Measurements from ENCODE around the gene NR6A1. TPM values are rescaled to one million over a fixed set of nuclear protein-coding genes. Genes with fewer than 3 reads are reported as not detected.

Gene NR6A1
- total and polyA plus RNA-seq, 5 donors: 0.57 to 1.9 (median 0.91) TPM

- intact Hi-C loops (cut with DNase I): no loop called here
- 78% methylated on average over 9 of the region's 9 CpGs for WGBS
- H3K4me3 ChIP-seq (ENCODE audit: low read length): no peak overlapping the region
- H3K27ac ChIP-seq (ENCODE audit: low read length): no peak overlapping the region
- no peak for ATAC-seq
- no peaks in the 10 kb centered on the region for H3K27me3 ChIP-seq (ENCODE audit: control insufficient read depth, insufficient read depth)
- H3K9me3 ChIP-seq (ENCODE audit: control insufficient read depth, low read length): no peaks in the 10 kb centered on the region
- H3K4me1 ChIP-seq (ENCODE audit: control insufficient read depth, insufficient read depth, low read length): no peaks in the 10 kb centered on the region
- DNase-seq: peak in 1 of 3 donors; percentile 43
These were observed 299.4 kb downstream of the NR6A1 start for GRCh38 chr9:124471761-124472160.

- 76% methylated on average over 7 of the region's 7 CpGs for WGBS
- intact Hi-C loops (cut with DNase I): no loop called here
- Histone ChIP-seq H3K9me3 (ENCODE audit: control insufficient read depth, low read length) (no peaks in the 10 kb centered on the region), H3K4me1 (ENCODE audit: control insufficient read depth, insufficient read depth, low read length) (no peaks in the 10 kb centered on the region), H3K4me3 (ENCODE audit: low read length) (no peak overlapping the region), H3K27me3 (ENCODE audit: control insufficient read depth, insufficient read depth) (no peaks in the 10 kb centered on the region), H3K27ac (ENCODE audit: low read length) (no peak overlapping the region)
- DNase-seq (peak in 1 of 3 donors; percentile 7), ATAC-seq (no peak)
These were observed 300.4 kb downstream of the NR6A1 start for GRCh38 chr9:124470726-124471125.

GRCh38 chr9:124470306-124470705 lies 300.8 kb downstream of the NR6A1 start:
- Histone ChIP-seq H3K27me3 (ENCODE audit: control insufficient read depth, insufficient read depth) (no peaks in the 10 kb centered on the region), H3K9me3 (ENCODE audit: control insufficient read depth, low read length) (no peaks in the 10 kb centered on the region), H3K4me3 (ENCODE audit: low read length) (no peak overlapping the region), H3K27ac (ENCODE audit: low read length) (no peak overlapping the region), H3K4me1 (ENCODE audit: control insufficient read depth, insufficient read depth, low read length) (no peaks in the 10 kb centered on the region)
- ATAC-seq (no peak), DNase-seq (peak in 1 of 3 donors; percentile 27)
- 86% methylated on average over 13 of the region's 13 CpGs for WGBS
- intact Hi-C loops (cut with DNase I): no loop called here

- ATAC-seq (no peak), DNase-seq (peak in 1 of 3 donors; percentile 41)
- no peaks in the 10 kb centered on the region for H3K9me3 ChIP-seq (ENCODE audit: control insufficient read depth, low read length)
- no peaks in the 10 kb centered on the region for H3K27me3 ChIP-seq (ENCODE audit: control insufficient read depth, insufficient read depth)
- H3K27ac ChIP-seq (ENCODE audit: low read length): no peak overlapping the region
- intact Hi-C loops (cut with DNase I): no loop called here
- WGBS: 80% methylated on average over 28 of the region's 28 CpGs
- H3K4me3 ChIP-seq (ENCODE audit: low read length): no peak overlapping the region
- H3K4me1 ChIP-seq (ENCODE audit: control insufficient read depth, insufficient read depth, low read length): no peaks in the 10 kb centered on the region
These were observed 301.9 kb downstream of the NR6A1 start for GRCh38 chr9:124469011-124469832.

- no peak overlapping the region for H3K27ac ChIP-seq (ENCODE audit: low read length)
- H3K9me3 ChIP-seq (ENCODE audit: control insufficient read depth, low read length): no peaks in the 10 kb centered on the region
- no peaks in the 10 kb centered on the region for H3K4me1 ChIP-seq (ENCODE audit: control insufficient read depth, insufficient read depth, low read length)
- no peaks in the 10 kb centered on the region for H3K27me3 ChIP-seq (ENCODE audit: control insufficient read depth, insufficient read depth)
- ATAC-seq (no peak), DNase-seq (peak in 1 of 3 donors; percentile 40)
- intact Hi-C loops (cut with DNase I): no loop called here
- 87% methylated on average over 19 of the region's 19 CpGs for WGBS
- H3K4me3 ChIP-seq (ENCODE audit: low read length): no peak overlapping the region
These were observed 302.9 kb downstream of the NR6A1 start for GRCh38 chr9:124468061-124468740.

- H3K4me1 ChIP-seq (ENCODE audit: control insufficient read depth, insufficient read depth, low read length): no peaks in the 10 kb centered on the region
- ATAC-seq: peak; percentile 15 to 22
- intact Hi-C loops (cut with DNase I): no loop called here
- no peak overlapping the region for H3K4me3 ChIP-seq (ENCODE audit: low read length)
- no peaks in the 10 kb centered on the region for H3K27me3 ChIP-seq (ENCODE audit: control insufficient read depth, insufficient read depth)
- no peaks in the 10 kb centered on the region for H3K9me3 ChIP-seq (ENCODE audit: control insufficient read depth, low read length)
- no peak overlapping the region for H3K27ac ChIP-seq (ENCODE audit: low read length)
- 91% methylated on average over 17 of the region's 17 CpGs for WGBS
- DNase-seq: peak in 2 of 3 donors; percentile 4 to 17
These were observed 303.6 kb downstream of the NR6A1 start for GRCh38 chr9:124467410-124468060.

Small RNAs within 50 kb of the gene (microRNA-seq; reads per million reads assigned to microRNA genes)
- 307 to 667 reads per million in 2 donors for gene MIR181A2
- 118 to 367 reads per million in 2 donors for gene MIR181B2

Other genes starting within 250 kb of the NR6A1 start
- 10 to 100 TPM; 27.4 to 34.4 (median 30.8) TPM for gene OLFML2A, start 5.8 kb upstream of the NR6A1 start, total RNA-seq
- gene OLFML2A, start 5.8 kb upstream of the NR6A1 start, polyA plus RNA-seq: 15.1 TPM
- not detected for gene WDR38, start 82.1 kb upstream of the NR6A1 start, total RNA-seq
- gene WDR38, start 82.1 kb upstream of the NR6A1 start, polyA plus RNA-seq: 0.09 TPM
- gene RPL35, start 90.6 kb upstream of the NR6A1 start, total RNA-seq: 100 to 1,000 TPM; 696 to 797 (median 747) TPM
- gene RPL35, start 90.6 kb upstream of the NR6A1 start, polyA plus RNA-seq: 2,205 TPM
- 10 to 100 TPM; 31.9 to 37.7 (median 34.9) TPM for gene ARPC5L, start 90.8 kb upstream of the NR6A1 start, total RNA-seq
- 40.8 TPM for gene ARPC5L, start 90.8 kb upstream of the NR6A1 start, polyA plus RNA-seq
- 10 to 100 TPM; 17.9 to 20.0 (median 19.4) TPM for gene GOLGA1, start 169.8 kb upstream of the NR6A1 start, total RNA-seq
- 8.7 TPM for gene GOLGA1, start 169.8 kb upstream of the NR6A1 start, polyA plus RNA-seq

Measured in right cardiac atrium (tissue), 5 donors.